GM21737 (cell line): ENCODE data around the gene KCNS3.

Experiments
- ATAC-seq: cut with Tn5 transposase; IDR thresholded peaks from one replicate; pipeline ENCODE4 v1.9.1; 2021; ENCODE audit warnings: mild to moderate bottlenecking, moderate library complexity; ENCODE audit not compliant: unreplicated experiment

Gene KCNS3, protein sequence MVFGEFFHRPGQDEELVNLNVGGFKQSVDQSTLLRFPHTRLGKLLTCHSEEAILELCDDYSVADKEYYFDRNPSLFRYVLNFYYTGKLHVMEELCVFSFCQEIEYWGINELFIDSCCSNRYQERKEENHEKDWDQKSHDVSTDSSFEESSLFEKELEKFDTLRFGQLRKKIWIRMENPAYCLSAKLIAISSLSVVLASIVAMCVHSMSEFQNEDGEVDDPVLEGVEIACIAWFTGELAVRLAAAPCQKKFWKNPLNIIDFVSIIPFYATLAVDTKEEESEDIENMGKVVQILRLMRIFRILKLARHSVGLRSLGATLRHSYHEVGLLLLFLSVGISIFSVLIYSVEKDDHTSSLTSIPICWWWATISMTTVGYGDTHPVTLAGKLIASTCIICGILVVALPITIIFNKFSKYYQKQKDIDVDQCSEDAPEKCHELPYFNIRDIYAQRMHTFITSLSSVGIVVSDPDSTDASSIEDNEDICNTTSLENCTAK

DNA sequence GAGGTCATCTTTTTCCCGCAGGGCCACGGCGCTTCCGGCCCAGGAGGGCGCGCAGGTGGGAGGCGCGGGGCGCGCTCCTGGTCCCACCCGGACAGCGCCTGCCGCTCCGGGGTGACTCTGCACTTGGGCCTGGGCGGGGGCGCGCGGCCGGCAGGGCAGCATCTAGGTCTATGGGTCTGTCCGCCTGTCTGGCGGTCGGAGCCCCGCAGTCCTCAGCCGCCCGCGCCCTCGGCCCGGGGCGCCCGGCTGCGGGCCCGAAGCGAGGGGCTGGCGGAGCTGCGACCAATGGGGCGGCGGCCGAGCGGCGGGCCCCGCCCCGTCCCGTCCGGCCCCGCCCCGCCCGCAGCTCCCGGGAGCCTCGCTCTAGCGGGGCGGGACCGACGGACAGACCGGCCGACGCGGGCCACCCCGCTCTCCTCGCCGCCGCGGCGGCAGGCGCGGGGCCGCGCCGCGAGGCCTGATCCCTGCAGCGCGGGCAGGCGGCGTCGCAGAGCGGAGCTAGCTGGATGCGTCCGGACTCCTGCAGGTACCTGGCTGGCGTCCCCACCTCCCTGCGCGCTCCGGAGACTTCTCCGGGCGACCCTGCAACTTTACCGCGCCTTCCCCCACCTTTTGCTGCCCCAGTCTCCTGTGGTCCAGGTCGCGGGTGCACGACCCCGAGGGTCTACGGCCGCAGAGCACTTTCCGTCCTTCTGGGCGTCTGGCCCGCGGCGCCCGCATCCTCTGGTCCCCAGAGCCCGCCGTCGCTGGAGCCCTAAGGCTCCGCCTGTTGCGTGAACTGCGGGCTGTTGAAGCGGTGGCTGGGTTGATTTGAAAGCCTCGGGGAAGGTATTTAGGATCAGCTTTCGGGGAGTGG is at the start of gene KCNS3:
Gene KCNS3 (plus strand): TSS at position 387 of the 856 bp plus-strand sequence. CDS start 52,342 bp downstream, outside the sequence.
- peak; percentile 82 for ATAC-seq

DNA sequence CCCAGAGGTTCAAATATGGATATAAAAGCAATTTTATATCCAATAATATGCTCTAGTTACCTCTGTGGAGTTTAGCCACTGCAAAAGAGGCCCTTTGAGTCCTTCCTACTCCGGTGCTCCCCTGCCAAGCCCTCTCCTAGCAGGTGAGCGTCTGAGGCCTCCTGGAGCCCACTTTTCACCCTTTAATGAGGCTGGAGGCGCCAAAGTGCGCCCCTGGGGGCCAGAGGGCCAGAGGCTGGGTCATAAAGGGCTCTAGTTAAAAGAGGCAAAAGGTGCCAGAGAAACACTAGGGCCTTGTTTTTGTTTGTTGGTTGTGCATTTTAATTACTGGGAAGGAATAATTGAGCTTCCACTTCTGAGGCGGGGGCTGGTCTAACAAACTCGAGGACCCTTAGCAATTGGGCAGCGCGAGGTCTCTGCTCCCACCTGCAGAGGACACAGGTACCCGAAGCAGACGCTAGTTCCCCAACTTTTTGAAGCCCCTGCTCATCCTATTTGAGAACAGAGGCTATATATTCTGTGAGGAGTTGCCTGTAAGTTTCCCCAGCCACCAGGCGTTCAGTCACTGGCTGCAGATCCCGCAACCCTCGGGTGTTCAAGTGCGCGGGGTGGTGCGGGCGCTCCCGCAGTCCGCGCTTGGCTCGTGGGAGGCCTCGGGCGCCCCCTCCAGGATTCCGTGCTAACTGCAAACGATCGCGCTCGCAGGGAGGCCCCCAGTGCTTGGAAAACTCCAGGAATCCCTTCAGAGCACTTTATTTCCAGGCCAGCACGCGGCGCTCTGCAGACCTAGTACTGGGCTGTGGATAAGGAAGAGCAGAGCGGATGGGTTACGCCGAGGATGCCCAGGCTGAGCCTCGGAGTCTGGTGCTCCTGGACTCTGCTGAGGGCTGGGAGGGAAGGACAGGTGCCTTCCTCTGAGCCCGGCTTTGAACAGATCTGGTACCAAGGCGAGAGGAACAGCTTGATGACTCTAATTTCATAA is 48.1 kb upstream of the KCNS3 start:
- ATAC-seq: peak; percentile 89

DNA sequence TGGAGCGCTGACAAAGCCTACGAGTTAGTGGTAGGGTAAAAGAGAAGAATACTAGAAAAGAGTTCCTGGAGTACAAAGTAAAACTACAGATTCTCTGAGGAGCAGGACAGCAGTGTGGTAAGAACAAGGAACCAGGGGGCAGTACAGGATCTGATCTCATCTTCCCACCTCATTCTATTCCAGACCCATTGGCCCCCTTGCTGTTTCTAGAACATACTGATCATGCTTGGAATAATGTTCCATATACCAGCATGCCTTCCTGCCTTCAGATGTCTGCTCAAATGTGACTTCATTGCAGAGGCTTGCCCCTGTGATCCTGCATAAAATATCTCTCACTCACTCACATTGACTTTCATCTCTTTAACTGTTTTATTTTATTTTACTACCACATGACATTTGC is 43.0 kb upstream of the KCNS3 start:
- no peak for ATAC-seq

DNA sequence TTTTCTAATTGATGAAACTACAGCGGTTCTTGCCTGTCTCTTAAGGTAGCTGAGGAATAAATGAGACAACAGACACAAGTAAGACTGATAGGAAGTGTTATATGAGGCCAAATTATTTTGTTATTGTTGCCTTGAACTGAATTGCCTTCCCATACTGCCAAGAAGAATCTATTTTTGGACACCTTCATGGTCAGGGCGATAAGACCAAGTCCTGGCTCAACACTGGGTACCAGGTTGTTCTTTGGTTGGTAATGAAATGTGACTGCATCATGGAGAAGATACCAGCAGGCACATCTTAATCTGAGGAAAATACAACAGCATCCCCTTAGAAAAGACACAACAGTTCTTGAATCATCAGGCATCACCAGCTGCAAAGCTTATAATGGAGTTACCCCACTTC is 38.5 kb upstream of the KCNS3 start:
- ATAC-seq: no peak

DNA sequence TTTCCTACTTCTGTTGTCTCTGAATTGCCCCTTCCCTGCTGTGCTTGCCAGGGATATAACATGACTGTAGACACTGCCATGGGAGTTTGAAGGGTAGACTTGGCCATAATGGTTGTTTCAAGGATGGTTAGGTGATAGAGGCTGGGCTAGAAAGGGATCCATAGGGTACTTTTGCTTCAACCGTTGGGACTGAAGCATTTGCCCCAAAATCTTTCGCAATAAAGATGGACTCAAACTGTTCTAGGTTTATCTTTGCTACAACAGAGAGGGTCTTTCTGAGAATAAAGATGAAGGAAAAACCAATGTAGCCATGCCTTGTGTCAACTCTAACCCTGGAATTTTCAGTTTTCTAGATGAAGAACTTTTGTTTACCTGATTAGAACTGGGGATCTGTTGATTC is 35.0 kb upstream of the KCNS3 start:
- ATAC-seq: no peak

DNA sequence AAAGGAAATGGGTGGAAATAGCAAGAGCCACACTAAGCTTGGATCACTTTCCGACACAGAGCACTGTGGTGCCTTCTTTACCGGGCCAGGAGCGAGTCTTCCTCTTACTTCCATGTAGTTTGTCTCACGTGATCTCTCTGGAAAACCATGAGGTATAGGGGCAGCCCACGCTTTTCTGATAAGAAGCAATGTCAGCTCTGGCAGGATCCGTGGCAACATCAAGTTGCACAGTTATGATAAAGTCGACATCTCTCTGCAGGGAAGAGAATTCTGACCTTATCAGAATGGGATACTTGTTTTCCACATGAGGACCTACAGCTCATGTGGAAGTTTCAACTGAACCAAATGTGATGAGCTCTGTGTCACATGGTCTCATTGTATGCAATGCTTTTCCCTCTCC is 32.7 kb upstream of the KCNS3 start:
- no peak for ATAC-seq

DNA sequence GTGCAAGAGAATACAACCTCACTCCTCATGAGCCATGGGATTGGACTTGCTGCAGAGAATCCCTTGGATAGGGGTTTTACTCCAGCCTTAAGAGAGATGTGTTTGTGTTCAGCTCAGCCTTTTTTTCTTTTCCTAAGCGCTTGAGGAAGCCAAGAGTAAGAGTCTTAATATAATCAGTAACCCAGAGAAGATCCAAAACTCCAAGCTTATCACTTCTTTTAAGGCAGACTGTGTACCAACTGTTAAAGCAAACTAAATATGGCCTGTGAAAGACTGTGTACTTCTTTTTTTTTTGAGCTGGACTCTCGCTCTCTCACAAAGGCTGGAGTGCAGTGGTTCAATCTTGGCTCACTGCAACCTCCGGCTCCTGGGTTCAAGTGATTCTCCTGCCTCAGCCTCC is 31.8 kb upstream of the KCNS3 start:
- no peak for ATAC-seq

DNA sequence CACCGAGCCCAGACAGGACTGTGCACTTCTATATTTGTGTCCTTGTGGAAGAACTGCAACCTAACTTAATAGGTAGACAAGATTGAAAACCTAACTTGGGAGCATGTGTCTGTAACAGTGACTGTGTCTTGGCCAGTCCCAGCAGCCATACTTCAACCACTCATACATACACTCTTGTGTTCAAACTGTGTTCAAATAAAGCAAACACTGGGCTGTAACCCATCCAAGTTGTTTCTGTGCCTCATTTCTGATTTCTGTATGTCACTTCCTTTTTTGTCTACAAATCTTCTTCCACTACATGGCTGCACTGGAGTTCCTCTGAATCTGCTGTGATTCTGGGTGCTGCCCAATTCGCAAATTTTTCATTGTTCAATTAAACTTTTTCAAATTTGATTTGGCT is 31.2 kb upstream of the KCNS3 start:
- ATAC-seq: no peak

DNA sequence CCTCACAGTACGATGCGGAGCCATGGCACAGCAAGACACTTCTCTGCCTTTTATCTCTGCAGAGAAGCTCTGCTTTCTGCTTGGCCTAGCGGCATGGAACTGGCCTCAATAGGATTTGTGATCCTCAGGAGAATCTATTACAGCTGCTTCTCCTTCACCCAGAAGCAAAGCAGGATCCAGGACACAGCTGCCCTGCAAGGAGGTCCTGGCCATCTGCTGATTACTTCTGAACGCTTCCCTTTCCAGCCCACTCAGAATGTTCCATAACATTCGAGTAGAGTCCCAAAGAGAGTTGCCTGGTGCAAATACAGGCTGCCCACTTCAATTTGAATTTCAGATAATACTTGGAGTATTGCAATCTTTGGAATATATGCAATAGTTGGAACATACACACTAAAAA is 29.2 kb upstream of the KCNS3 start:
- ATAC-seq: no peak

DNA sequence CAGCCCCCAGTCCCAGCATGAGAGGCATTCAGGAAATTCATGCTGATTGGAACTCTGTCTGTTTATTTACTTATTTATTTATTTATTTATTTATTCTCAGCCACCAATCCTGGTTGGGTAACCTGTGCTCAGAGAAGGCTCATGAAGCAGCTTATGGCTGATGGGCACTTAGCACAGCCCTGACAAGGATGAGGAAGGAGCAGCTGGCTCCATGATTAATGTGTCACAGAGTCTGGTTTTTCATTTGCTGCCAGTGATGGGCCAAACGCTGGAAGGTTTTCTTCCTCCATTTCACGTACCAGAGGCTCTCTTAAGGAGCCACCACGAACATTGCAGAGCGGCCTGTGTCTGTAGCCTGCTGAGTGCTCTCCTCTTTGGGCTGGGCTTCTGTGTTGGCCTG is 28.3 kb upstream of the KCNS3 start:
- no peak for ATAC-seq

DNA sequence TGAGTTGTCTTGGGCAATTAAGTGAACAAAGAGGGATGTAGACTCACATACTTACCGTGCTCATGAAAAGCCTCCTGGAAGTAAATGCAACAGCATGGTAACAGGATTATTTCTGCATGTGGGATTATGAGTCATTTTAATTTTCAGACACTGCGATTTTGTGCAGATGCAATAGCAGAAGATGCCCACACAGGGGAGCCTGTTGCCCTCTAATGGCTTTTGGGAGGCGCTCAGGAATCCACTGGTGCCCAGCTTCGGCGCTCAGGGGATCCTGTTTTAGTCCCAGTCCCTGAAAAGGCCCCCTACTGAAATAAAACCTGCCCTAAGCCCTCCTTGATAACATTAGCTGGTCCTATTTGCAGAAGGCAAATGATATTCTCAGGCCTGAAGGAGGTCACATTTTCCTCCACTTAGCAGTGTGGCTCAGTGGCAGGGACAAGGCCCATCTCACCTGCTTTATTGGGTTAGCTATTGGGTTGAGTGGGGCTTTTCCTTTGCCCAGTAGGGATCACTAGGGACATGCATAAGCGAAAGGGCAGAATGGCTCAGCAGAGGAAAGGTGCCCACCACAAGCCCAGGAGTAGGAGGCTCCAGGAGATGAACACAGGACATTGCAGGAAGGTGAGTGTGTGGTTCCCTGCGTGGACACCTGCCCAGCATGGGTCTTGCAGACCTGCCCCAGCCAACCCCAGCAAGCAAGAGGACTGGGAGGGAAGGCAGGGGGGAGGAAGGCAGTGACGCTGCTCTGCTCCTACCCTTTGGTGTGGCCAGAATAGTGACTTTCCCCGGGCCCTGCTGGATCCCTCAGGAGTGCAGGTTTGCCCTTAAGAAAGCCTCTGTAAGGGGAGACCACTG is 26.5 kb upstream of the KCNS3 start:
- peak; percentile 69 for ATAC-seq

DNA sequence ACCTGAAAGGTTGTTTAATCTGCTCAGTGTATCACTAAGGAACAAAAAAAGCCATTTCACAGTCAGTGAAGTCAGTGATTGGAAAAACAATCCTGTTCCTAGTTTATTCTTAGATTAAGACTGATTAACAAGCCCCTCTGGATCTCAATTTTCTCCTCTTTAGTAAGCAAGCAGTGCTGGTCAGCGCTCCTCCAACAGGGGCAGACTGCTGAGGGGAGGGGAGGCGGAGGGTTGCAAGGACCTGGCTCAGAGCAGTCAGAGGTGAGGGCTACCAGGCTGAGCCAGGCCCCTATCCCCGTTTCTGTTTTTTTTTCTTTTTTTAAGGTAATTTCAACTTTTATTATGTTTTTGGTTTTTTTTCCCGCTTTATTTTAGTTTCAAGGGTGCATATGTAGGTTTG is 24.7 kb upstream of the KCNS3 start:
- no peak for ATAC-seq

DNA sequence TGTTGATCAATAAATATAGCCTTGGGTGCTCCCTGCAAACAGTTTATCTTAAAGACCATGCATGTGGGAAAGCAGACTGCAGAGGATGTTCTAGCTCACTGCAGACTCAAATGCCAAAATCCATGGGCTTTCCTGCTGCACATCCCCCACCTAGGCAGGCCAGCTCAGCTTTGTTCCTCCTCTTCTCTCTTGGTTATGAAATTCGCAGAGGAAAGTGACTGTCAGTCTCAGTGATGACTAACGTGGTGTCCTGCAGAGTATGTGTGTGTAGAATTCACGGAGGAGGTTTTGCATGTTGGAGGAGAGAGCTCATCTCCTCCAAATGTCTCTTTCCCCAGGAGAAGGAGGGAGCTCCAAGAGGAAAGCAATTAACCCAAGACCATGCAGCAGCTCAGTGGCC is 21.4 kb upstream of the KCNS3 start:
- ATAC-seq: no peak

DNA sequence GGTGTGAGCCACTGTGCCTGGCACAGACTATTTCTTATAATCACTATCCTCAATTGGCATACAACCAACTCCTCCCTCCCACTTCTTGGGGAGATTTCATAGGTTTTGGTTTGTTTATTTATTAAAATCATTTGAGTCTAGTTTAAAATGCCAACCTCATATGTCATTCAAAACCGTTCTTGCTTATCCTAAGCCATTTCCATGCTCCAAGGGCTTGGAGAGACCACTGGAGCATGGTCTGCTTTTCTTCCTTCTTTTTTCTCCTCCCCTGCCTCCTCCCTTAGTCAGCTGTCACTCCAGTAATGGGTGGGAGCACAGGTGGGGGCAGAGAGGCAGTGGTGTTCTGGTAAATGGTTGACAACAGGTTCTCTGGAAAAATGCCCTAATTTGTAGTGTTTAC is 20.4 kb upstream of the KCNS3 start:
- no peak for ATAC-seq

DNA sequence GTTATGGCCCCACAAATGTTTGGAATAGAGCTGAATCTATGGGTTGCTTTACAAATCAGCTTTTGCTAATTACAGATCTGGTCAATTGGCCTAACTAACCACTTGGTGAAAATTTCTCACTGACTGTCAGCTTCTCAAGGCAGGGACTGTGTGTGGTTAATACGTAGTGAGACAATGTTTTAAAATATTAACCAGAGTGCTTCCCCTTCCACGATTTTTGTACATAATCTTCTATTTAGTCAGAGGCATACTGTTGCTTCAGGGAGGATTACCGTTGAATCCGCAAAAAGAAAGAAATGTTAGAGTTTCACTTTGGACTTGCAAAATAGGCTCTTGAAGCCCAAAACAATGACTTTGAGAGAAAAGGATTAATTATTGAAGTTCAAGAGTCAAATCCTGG is 14.9 kb upstream of the KCNS3 start:
- no peak for ATAC-seq

DNA sequence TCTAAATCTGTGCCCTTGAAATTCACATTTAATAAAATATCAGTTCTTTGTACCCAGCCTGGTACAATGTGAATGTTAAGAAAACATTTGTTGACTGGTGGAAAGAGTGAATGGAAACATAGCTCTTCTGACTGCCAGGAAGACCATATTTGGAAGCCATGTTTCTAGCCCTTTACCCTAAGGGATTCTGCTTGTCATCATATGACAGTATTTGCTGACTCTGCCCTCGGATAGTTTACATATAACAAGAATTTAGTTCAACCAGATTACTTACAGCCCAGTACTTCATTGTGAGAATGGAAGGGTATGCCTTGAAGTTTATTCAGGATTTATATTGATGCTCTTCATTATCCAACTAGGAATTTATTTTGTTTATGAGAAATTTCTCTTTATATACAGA is 13.8 kb upstream of the KCNS3 start:
- ATAC-seq: no peak

DNA sequence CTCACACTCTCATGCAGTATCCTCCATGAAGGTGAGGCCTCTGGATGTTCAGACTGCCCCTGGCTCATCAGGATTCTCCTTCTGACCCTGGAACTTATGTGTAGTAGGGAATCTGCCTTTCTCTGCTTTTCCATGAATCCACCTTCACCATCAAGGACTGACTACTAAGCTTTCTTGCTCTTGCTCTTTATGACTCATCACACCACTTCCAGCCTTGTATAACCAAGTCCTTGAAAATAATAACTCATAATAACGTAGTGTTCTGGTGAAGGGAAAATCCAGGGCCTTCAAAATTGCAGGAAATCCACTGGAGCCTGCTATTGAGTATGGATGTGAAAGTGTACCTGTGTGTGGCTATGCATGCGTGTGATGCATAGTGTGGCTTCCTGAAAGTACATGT is 11.3 kb upstream of the KCNS3 start:
- ATAC-seq: no peak

DNA sequence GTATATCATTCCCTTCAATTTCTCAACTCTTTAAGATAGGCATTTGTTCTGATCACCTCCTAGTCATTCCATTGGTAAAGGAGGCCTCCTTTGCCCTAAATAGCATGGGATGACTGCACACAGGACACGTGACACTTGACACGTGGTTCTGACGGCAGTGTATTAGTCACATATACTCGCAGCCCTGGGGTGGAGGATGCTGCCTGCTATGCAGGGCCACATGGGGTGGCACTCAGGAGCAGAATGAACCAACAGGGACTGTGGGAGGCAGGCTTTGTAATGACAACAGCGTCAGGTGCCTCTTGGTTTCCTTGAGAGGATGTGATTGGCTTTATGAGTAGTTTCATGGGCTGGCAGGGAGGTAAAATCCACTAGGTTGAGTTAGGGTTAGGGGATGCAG is 9.3 kb upstream of the KCNS3 start:
- ATAC-seq: no peak

DNA sequence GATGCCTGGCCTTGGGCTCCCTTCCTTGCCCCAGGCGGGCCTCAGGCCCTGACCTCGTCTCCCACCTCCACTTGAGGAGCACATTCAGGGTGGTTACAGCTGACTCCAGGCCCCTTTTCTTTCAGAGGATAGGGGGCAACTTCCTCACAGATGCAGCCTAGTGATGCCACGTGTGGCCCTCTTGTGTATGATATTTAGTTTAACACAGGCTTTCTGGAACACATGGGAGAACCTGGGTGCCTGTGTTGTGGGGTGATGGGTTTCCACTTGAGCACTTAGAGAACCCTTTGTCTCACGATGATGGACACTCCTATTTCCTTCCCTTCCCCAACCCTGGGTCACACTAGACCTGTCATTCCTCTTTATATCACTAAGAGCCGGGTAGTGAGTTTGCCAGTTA is 6.8 kb upstream of the KCNS3 start:
- ATAC-seq: no peak

DNA sequence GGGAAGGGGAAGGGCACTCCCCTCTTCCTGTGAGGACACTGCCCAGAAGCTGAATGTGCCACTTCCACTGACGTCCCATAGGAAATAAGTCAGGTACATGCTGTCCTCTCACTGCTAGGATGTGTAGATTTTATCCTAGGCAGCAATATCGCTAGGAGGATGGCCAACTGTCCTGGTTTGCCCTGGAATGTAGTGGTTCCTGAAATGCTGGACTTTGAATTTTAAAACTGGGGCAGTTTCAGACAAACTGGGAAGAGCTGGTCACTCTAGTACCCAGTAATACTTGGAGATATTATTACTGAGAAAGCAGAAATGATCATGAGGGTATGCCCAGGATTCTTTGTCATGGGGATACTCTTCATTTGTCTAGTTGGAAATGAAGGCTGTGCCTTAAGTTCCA is 5.4 kb upstream of the KCNS3 start:
- ATAC-seq: no peak
